Fibroblast of lung (primary cell): ENCODE measurements around the gene UBQLN4. TPM values are rescaled to one million over a fixed set of nuclear protein-coding genes. Genes with fewer than 3 reads are reported as not detected.

ENCODE experiments used
- DNase-seq, 2 donors: peaks; one replicate each; pipeline versions ENCODE4 v3.0.0 to v3.0.0-alpha.2; 2010; ENCODE audit warnings: low read depth in 2 of 2
- H2AFZ ChIP-seq: 2 replicates; pipeline ENCODE4 v1.5.1; 2012; ENCODE audit warnings: low read length, control low read depth, inconsistent platforms
- H3K27ac ChIP-seq: 2 replicates; pipeline ENCODE4 v1.5.1; 2011; ENCODE audit warnings: low read length, control low read depth; ENCODE audit not compliant: insufficient read depth
- H3K27me3 ChIP-seq: 2 replicates; pipeline ENCODE4 v1.5.1; 2011; ENCODE audit warnings: mild to moderate bottlenecking, low read length; ENCODE audit not compliant: control insufficient read depth, insufficient read depth
- H3K36me3 ChIP-seq: 2 replicates; pipeline ENCODE4 v1.5.1; 2011; ENCODE audit warnings: low read length; ENCODE audit not compliant: control insufficient read depth, insufficient read depth
- H3K4me1 ChIP-seq: 2 replicates; pipeline ENCODE4 v1.5.1; 2011; ENCODE audit warnings: low read length; ENCODE audit not compliant: control insufficient read depth, insufficient read depth; ENCODE audit errors: extremely low read depth
- H3K4me2 ChIP-seq: 2 replicates; pipeline ENCODE4 v1.5.1; 2011; ENCODE audit warnings: low read length, control low read depth; ENCODE audit not compliant: insufficient read depth; ENCODE audit errors: extremely low read depth
- H3K4me3 ChIP-seq, 4 experiments: fragments of 200-600 bp in 1 of 4; sonication (generic) in 1 of 4; replicated peaks in 1 of 4; 2 replicates each; pipeline ENCODE4 v1.5.1; 2011 to 2016; ENCODE audit warnings: low read length in 4 of 4, low read depth in 3 of 4, mild to moderate bottlenecking in 3 of 4, control low read depth in 2 of 4, inconsistent platforms in 1 of 4, mixed read lengths in 1 of 4; ENCODE audit not compliant: insufficient read depth in 1 of 4; ENCODE audit errors: control extremely low read depth in 1 of 4
- H3K79me2 ChIP-seq: 2 replicates; pipeline ENCODE4 v1.5.1; 2012; ENCODE audit warnings: mild to moderate bottlenecking, low read length, inconsistent platforms; ENCODE audit not compliant: control insufficient read depth, insufficient read depth
- H3K9ac ChIP-seq: 2 replicates; pipeline ENCODE4 v1.5.1; 2011; ENCODE audit warnings: mild to moderate bottlenecking, low read length, control low read depth; ENCODE audit not compliant: insufficient read depth
- H3K9me3 ChIP-seq: 2 replicates; pipeline ENCODE4 v1.5.1; 2012; ENCODE audit warnings: low read depth, low read length; ENCODE audit not compliant: control insufficient read depth, insufficient read depth
- H4K20me1 ChIP-seq: 2 replicates; pipeline ENCODE4 v1.5.1; 2011; ENCODE audit warnings: low read length; ENCODE audit not compliant: control insufficient read depth, insufficient read depth; ENCODE audit errors: extremely low read depth
- EZH2 ChIP-seq: IDR thresholded peaks from 2 replicates; pipeline ENCODE4 v1.5.1; 2012; ENCODE audit warnings: low read length, control low read depth, mild to moderate bottlenecking; ENCODE audit errors: missing control alignments
- polyA plus RNA-seq, 2 donors: library from polyadenylated mRNA; depleted of rRNA in 1 of 2; stranded (reverse) in 1 of 2; unstranded in 1 of 2; fragments of >200 nt; gene quantifications; 2 replicates each; pipeline ENCODE4 v1.2.1, GENCODE V29; 2011 to 2012; ENCODE audit warnings: missing spikeins in 1 of 2
- total RNA-seq: library from RNA; depleted of rRNA; stranded (reverse); fragments of >200 nt; gene quantifications from 2 replicates; pipeline ENCODE4 v1.2.1, GENCODE V29; 2014
- TF ChIP-seq, protein P1 (sequence below), 2 donors: IDR thresholded peaks in 1 of 2; conservative IDR thresholded peaks in 1 of 2; 1 replicate in 1 of 2; 2 replicates in 1 of 2; pipeline ENCODE4 v1.5.1; 2011 to 2012; ENCODE audit warnings: low read length in 2 of 2, control low read depth in 1 of 2, inconsistent platforms in 1 of 2, low read depth in 1 of 2, mild to moderate bottlenecking in 1 of 2

UBQLN4 gene
- total and polyA plus RNA-seq, 2 donors (not counting 1 experiment from before 2014, with no cell fraction given), result 11.1 to 12.5 TPM

DNA sequence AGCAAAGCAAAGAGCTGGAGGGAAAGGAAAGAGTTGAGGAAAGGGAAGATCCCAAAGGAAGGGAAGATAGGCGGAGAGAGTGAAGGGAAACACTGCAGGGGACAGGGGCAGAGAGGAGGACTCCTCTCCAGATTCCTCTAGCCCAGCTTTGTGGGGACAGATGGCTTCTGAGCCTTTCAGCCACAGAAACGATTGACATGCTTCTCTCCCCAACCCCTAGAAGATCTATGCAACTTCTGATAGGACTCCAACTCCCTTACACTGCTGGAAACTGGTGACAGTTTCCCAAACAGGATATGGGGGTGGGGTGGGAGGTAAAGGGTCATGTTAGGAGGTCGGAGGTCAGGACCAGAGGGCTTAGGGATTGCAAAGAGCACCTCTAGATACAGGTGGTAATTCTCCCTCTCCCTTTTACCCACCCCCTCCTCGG, 22.2 kb upstream of the UBQLN4 start:
- TF ChIP-seq EZH2, result no peak
- TF ChIP-seq, protein P1, sequence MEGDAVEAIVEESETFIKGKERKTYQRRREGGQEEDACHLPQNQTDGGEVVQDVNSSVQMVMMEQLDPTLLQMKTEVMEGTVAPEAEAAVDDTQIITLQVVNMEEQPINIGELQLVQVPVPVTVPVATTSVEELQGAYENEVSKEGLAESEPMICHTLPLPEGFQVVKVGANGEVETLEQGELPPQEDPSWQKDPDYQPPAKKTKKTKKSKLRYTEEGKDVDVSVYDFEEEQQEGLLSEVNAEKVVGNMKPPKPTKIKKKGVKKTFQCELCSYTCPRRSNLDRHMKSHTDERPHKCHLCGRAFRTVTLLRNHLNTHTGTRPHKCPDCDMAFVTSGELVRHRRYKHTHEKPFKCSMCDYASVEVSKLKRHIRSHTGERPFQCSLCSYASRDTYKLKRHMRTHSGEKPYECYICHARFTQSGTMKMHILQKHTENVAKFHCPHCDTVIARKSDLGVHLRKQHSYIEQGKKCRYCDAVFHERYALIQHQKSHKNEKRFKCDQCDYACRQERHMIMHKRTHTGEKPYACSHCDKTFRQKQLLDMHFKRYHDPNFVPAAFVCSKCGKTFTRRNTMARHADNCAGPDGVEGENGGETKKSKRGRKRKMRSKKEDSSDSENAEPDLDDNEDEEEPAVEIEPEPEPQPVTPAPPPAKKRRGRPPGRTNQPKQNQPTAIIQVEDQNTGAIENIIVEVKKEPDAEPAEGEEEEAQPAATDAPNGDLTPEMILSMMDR (conservative IDR thresholded peaks at IDR 0.05 in 1 of 2, IDR thresholded peaks at IDR 0.05 in 1 of 2; ENCODE audit: low read depth in 1 of 2, low read length in 2 of 2), result no peak
- Histone ChIP-seq H3K79me2 (no peaks in the 10 kb centered on the region), H3K4me2 (no peak overlapping the region)

DNA sequence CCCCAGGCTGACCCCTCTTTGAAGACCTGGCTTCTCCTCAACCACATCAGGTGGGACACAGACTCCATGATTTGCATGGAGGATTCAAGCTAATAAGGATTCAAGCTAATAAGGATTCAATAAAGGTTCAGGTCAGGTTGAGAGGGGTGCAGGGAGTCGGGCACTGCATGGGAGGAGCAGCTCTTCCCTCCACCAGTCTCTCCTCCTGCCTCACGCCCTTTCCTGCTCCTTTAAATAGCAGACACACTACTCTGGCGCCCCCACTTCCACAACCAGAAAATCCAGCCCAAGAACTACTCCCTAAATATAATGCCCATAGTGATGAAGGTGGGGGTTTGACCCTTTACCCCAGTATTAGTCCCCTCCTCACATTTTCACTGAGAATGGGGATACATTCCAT, 21.6 kb upstream of the UBQLN4 start:
- no peak overlapping the region for H3K4me3 ChIP-seq
- H2AFZ ChIP-seq, result no peak overlapping the region
- H3K27ac ChIP-seq, result no peak overlapping the region
- H3K9ac ChIP-seq, result no peak overlapping the region
- no peaks in the 10 kb centered on the region for H3K79me2 ChIP-seq
- DNase-seq, result no peak
- H3K4me1 ChIP-seq, result no peaks in the 10 kb centered on the region
- TF ChIP-seq, protein P1 (conservative IDR thresholded peaks at IDR 0.05 in 1 of 2, IDR thresholded peaks at IDR 0.05 in 1 of 2; ENCODE audit: low read depth in 1 of 2, low read length in 2 of 2), result no peak
- no peak for TF ChIP-seq EZH2
- no peak overlapping the region for H3K4me2 ChIP-seq
- H4K20me1 ChIP-seq, result no peaks in the 10 kb centered on the region
- no peaks in the 10 kb centered on the region for H3K9me3 ChIP-seq
- H3K36me3 ChIP-seq, result peaks cover 2% of the 10 kb centered on the region
- H3K27me3 ChIP-seq, result no peaks in the 10 kb centered on the region

More for the DNA sequence above, 22.2 kb upstream of the UBQLN4 start:
- Histone ChIP-seq H3K27me3 (no peaks in the 10 kb centered on the region), H4K20me1 (no peaks in the 10 kb centered on the region), H3K36me3 (peaks cover 2% of the 10 kb centered on the region), H3K4me3 (no peak overlapping the region), H3K9ac (no peak overlapping the region), H3K9me3 (no peaks in the 10 kb centered on the region), H2AFZ (no peak overlapping the region), H3K27ac (no peak overlapping the region), H3K4me1 (no peaks in the 10 kb centered on the region)
- DNase-seq, result no peak

DNA sequence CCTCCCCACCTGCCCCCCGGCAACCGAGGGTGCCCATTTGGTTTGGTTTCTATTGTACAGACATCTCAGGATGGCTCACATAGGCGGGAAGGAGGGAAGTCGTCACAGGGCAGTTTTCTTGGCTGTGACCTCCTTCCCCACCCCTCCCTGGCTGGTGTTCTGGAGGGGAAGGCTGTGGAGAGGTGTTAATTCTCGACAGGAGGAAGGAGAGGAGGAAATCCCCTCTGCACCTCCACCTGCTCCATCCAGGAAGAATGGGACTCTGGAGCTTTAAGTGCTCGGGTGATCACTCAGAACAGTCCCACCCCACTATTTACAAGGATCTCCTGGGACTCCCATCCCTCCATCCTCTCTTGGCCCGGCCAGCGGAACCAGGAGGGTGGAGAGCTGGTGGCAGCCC, 21.1 kb upstream of the UBQLN4 start:
- Histone ChIP-seq H2AFZ (no peak overlapping the region), H3K27me3 (no peaks in the 10 kb centered on the region), H3K36me3 (peaks cover 2% of the 10 kb centered on the region), H4K20me1 (no peaks in the 10 kb centered on the region), H3K79me2 (no peaks in the 10 kb centered on the region), H3K27ac (no peak overlapping the region), H3K9ac (no peak overlapping the region), H3K4me3 (no peak overlapping the region), H3K4me2 (no peak overlapping the region), H3K9me3 (no peaks in the 10 kb centered on the region), H3K4me1 (no peaks in the 10 kb centered on the region)
- TF ChIP-seq, protein P1 (conservative IDR thresholded peaks at IDR 0.05 in 1 of 2, IDR thresholded peaks at IDR 0.05 in 1 of 2; ENCODE audit: low read depth in 1 of 2, low read length in 2 of 2), result no peak
- no peak for TF ChIP-seq EZH2
- no peak for DNase-seq
